Hepatocyte (in vitro differentiated cells): ENCODE measurements around the gene PAOX. TPM values are rescaled to one million over a fixed set of nuclear protein-coding genes. Genes with fewer than 3 reads are reported as not detected.

Source experiments
- DNase-seq: peaks from one replicate; pipeline ENCODE4 v3.0.0-alpha.2; 2016; ENCODE audit warnings: low spot score
- H2AFZ ChIP-seq: fragments of 200-600 bp; sonication (generic); 2 replicates; pipeline ENCODE4 v1.6.0; 2016; ENCODE audit warnings: antibody characterized with exemption, mild to moderate bottlenecking
- H3K27ac ChIP-seq: fragments of 200-600 bp; sonication (generic); 2 replicates; pipeline ENCODE4 v1.5.1; 2016; ENCODE audit warnings: mild to moderate bottlenecking
- H3K27me3 ChIP-seq: fragments of 200-600 bp; sonication (generic); 2 replicates; pipeline ENCODE4 v1.6.1; 2016
- H3K36me3 ChIP-seq: fragments of 200-600 bp; sonication (generic); replicated peaks from 2 replicates; pipeline ENCODE4 v1.5.1; 2016; ENCODE audit warnings: low read depth; ENCODE audit not compliant: insufficient read depth
- H3K4me1 ChIP-seq: fragments of 200-600 bp; sonication (generic); 2 replicates; pipeline ENCODE4 v1.5.1; 2016; ENCODE audit warnings: mild to moderate bottlenecking, moderate library complexity; ENCODE audit not compliant: insufficient read depth
- H3K4me2 ChIP-seq: fragments of 200-600 bp; sonication (generic); 2 replicates; pipeline ENCODE4 v1.6.0; 2016
- H3K4me3 ChIP-seq: fragments of 200-600 bp; sonication (generic); 2 replicates; pipeline ENCODE4 v1.5.1; 2016; ENCODE audit warnings: mild to moderate bottlenecking
- H3K79me2 ChIP-seq: fragments of 200-600 bp; sonication (generic); 2 replicates; pipeline ENCODE4 v1.6.0; 2017; ENCODE audit warnings: mild to moderate bottlenecking
- H3K9me2 ChIP-seq: fragments of 200-600 bp; sonication (generic); replicated peaks from 2 replicates; pipeline ENCODE4 v1.6.0; 2017; ENCODE audit warnings: mild to moderate bottlenecking; ENCODE audit not compliant: insufficient read depth
- H3K9me3 ChIP-seq: fragments of 200-600 bp; sonication (generic); 2 replicates; pipeline ENCODE4 v1.5.1; 2016; ENCODE audit warnings: low read depth, mild to moderate bottlenecking
- H4K20me1 ChIP-seq: fragments of 200-600 bp; sonication (generic); 2 replicates; pipeline ENCODE4 v1.6.0; 2016; ENCODE audit warnings: mild to moderate bottlenecking; ENCODE audit not compliant: insufficient read depth, poor library complexity, severe bottlenecking
- CTCF ChIP-seq: fragments of 200-600 bp; sonication (generic); IDR thresholded peaks from 2 replicates; pipeline ENCODE4 v1.5.1; 2016; ENCODE audit warnings: antibody characterized with exemption, mild to moderate bottlenecking; ENCODE audit not compliant: poor library complexity
- EZH2 ChIP-seq: fragments of 200-600 bp; sonication (generic); IDR thresholded peaks from 2 replicates; pipeline ENCODE4 v1.6.1; 2016; ENCODE audit warnings: antibody characterized with exemption, mild to moderate bottlenecking, borderline replicate concordance
- EZH2phosphoT487 ChIP-seq: fragments of 200-600 bp; sonication (generic); IDR thresholded peaks from one replicate; pipeline ENCODE4 v1.6.1; 2018; ENCODE audit warnings: antibody characterized with exemption, mild to moderate bottlenecking, low read depth, moderate library complexity; ENCODE audit not compliant: unreplicated experiment, severe bottlenecking
- WGBS: methylation state at CpG from one replicate; pipeline ENCODE4 v1.1.6; 2016; ENCODE audit warnings: low lambda C conversion rate; ENCODE audit errors: missing lambda C conversion rate; 5-methylcytosine and 5-hydroxymethylcytosine counted together
- polyA plus RNA-seq: library from polyadenylated mRNA; unstranded; fragments of >200 nt; fragmentation: Nextera tagmentation; extraction: Ambion mirVana; gene quantifications from 2 replicates; pipeline ENCODE4 v1.2.1, GENCODE V29; 2016
- total RNA-seq: library from RNA; depleted of rRNA; stranded (reverse); fragments of >200 nt; gene quantifications from 2 replicates; pipeline ENCODE4 v1.2.3, GENCODE V29; 2014

The PAOX gene
- total and polyA plus RNA-seq, 2 experiments from 2014 or later: 11.5 to 19.6 TPM

- Histone ChIP-seq H3K79me2 (peaks cover 26% of the 10 kb centered on the region), H3K27ac (no peak overlapping the region), H2AFZ (no peak overlapping the region), H3K9me2 (no peaks in the 10 kb centered on the region), H3K4me1 (peaks cover 8% of the 10 kb centered on the region), H3K27me3 (no peaks in the 10 kb centered on the region), H3K9me3 (no peaks in the 10 kb centered on the region), H3K4me3 (no peak overlapping the region), H4K20me1 (no peaks in the 10 kb centered on the region), H3K36me3 (no peaks in the 10 kb centered on the region), H3K4me2 (no peak overlapping the region)
- TF ChIP-seq EZH2phosphoT487: no peak
- WGBS: 100% methylated on average over 8 of the region's 12 CpGs
- DNase-seq: no peak
Measured at GRCh38 chr10:133391761-133392518, 12.9 kb downstream of the PAOX start.

- H4K20me1 ChIP-seq: no peaks in the 10 kb centered on the region
- H3K27ac ChIP-seq: peak overlapping the region; percentile 49
- H2AFZ ChIP-seq: peak overlapping the region; percentile 88
- H3K79me2 ChIP-seq: peaks cover 36% of the 10 kb centered on the region
- no peak overlapping the region for H3K4me3 ChIP-seq
- no peaks in the 10 kb centered on the region for H3K9me3 ChIP-seq
- no peaks in the 10 kb centered on the region for H3K9me2 ChIP-seq
- peak overlapping the region; percentile 67 for H3K4me2 ChIP-seq
- no peak for DNase-seq
- TF ChIP-seq EZH2: no peak
- TF ChIP-seq EZH2phosphoT487: no peak
- no peak for TF ChIP-seq CTCF
- peaks cover 8% of the 10 kb centered on the region for H3K4me1 ChIP-seq
- H3K36me3 ChIP-seq: no peaks in the 10 kb centered on the region
- 31% methylated on average over 27 of the region's 27 CpGs for WGBS
- H3K27me3 ChIP-seq: no peaks in the 10 kb centered on the region
Measured at GRCh38 chr10:133393401-133394063, 14.5 kb downstream of the PAOX start.

GRCh38 chr10:133394064-133394663 lies 15.1 kb downstream of the PAOX start, which contains the start of gene MTG1:
TSS of gene MTG1 (plus strand) at chr10:133394157. CDS start at chr10:133394221, 64 bp downstream.
- H3K4me1 ChIP-seq: peaks cover 8% of the 10 kb centered on the region
- H3K27me3 ChIP-seq: no peaks in the 10 kb centered on the region
- peak within 1 kb of the TSS; percentile 89 for H3K4me3 ChIP-seq
- peaks cover 39% of the 10 kb centered on the region for H3K79me2 ChIP-seq
- H3K9me2 ChIP-seq: no peaks in the 10 kb centered on the region
- under 1% methylated on average over 47 of the region's 69 CpGs for WGBS
- DNase-seq: peak; percentile 99
- no peaks in the 10 kb centered on the region for H3K36me3 ChIP-seq
- peak within 1 kb of the TSS; percentile 88 for H3K4me2 ChIP-seq
- no peaks in the 10 kb centered on the region for H3K9me3 ChIP-seq
- TF ChIP-seq CTCF (no peak), EZH2 (no peak), EZH2phosphoT487 (no peak)
- peak within 1 kb of the TSS; percentile 88 for H2AFZ ChIP-seq
- H4K20me1 ChIP-seq: no peaks in the 10 kb centered on the region
- H3K27ac ChIP-seq: peak within 1 kb of the TSS; percentile 96

- 23% methylated on average over 21 of the region's 21 CpGs for WGBS
- peak overlapping the region; percentile 89 for H3K4me3 ChIP-seq
- peak overlapping the region; percentile 88 for H3K4me2 ChIP-seq
- H2AFZ ChIP-seq: peak overlapping the region; percentile 75
- no peaks in the 10 kb centered on the region for H3K27me3 ChIP-seq
- H3K36me3 ChIP-seq: no peaks in the 10 kb centered on the region
- H4K20me1 ChIP-seq: no peaks in the 10 kb centered on the region
- DNase-seq: no peak
- H3K4me1 ChIP-seq: peaks cover 8% of the 10 kb centered on the region
- H3K79me2 ChIP-seq: peaks cover 39% of the 10 kb centered on the region
- no peaks in the 10 kb centered on the region for H3K9me2 ChIP-seq
- no peaks in the 10 kb centered on the region for H3K9me3 ChIP-seq
- H3K27ac ChIP-seq: peak overlapping the region; percentile 96
- no peak for TF ChIP-seq EZH2phosphoT487
- no peak for TF ChIP-seq EZH2
- no peak for TF ChIP-seq CTCF
Measured at GRCh38 chr10:133394801-133395221, 15.7 kb downstream of the PAOX start.
